Ramos (cell line): Measurements from ENCODE around the gene GABRR2.
"Not testable (repeated sequence)": the region's sequence is repeated elsewhere in the genome, so short reads cannot be mapped to it uniquely, and the experiment has no call there.

ENCODE experiments used
- in situ Hi-C: fragments of 300-500 bp; cut with MboI; formaldehyde crosslinking; loops from one replicate; pipeline ENCODE4 v1.14.3; 2022; ENCODE audit warnings: low sequenced_read_pairs; ENCODE audit not compliant: unreplicated experiment

GABRR2 gene

GRCh38 chr6:89297695-89298351, 17.3 kb downstream of the GABRR2 start:
- in situ Hi-C loops: no loop called here

GRCh38 chr6:89295981-89296380, 19.1 kb downstream of the GABRR2 start:
- in situ Hi-C loops: no loop called here

GRCh38 chr6:89295116-89295515, 20.0 kb downstream of the GABRR2 start:
- in situ Hi-C loops: not testable (repeated sequence)

- in situ Hi-C loops: no loop called here
Measured at GRCh38 chr6:89291256-89291819, 23.8 kb downstream of the GABRR2 start.

- in situ Hi-C loops: no loop called here
Measured at GRCh38 chr6:89290401-89291155, 24.5 kb downstream of the GABRR2 start.

- in situ Hi-C loops: no loop called here
Measured at GRCh38 chr6:89289710-89290109, 25.4 kb downstream of the GABRR2 start.

- in situ Hi-C loops: no loop called here
Measured at GRCh38 chr6:89287351-89288028, 27.6 kb downstream of the GABRR2 start.

GRCh38 chr6:89286516-89286915, 28.6 kb downstream of the GABRR2 start:
- in situ Hi-C loops: no loop called here

- in situ Hi-C loops: no loop called here
Measured at GRCh38 chr6:89284963-89285735, 29.9 kb downstream of the GABRR2 start.

- in situ Hi-C loops: no loop called here
Measured at GRCh38 chr6:89284081-89284480, 31.0 kb downstream of the GABRR2 start.

GRCh38 chr6:89282749-89283148, 32.4 kb downstream of the GABRR2 start:
- in situ Hi-C loops: no loop called here

GRCh38 chr6:89281779-89282246, 33.3 kb downstream of the GABRR2 start:
- in situ Hi-C loops: no loop called here

- in situ Hi-C loops: no loop called here
Measured at GRCh38 chr6:89278956-89279355, 36.1 kb downstream of the GABRR2 start.

- in situ Hi-C loops: no loop called here
Measured at GRCh38 chr6:89275900-89276299, 39.2 kb downstream of the GABRR2 start.

GRCh38 chr6:89273816-89274215, 41.3 kb downstream of the GABRR2 start:
- in situ Hi-C loops: no loop called here

GRCh38 chr6:89272596-89272995, 42.5 kb downstream of the GABRR2 start:
- in situ Hi-C loops: no loop called here

GRCh38 chr6:89270951-89271721, 44.0 kb downstream of the GABRR2 start:
- in situ Hi-C loops: no loop called here

- in situ Hi-C loops: no loop called here
Measured at GRCh38 chr6:89269981-89270380, 45.1 kb downstream of the GABRR2 start.

- in situ Hi-C loops: no loop called here
Measured at GRCh38 chr6:89269252-89269651, 45.8 kb downstream of the GABRR2 start.
